ENCODE data around the gene CCNB1IP1.

DNA sequence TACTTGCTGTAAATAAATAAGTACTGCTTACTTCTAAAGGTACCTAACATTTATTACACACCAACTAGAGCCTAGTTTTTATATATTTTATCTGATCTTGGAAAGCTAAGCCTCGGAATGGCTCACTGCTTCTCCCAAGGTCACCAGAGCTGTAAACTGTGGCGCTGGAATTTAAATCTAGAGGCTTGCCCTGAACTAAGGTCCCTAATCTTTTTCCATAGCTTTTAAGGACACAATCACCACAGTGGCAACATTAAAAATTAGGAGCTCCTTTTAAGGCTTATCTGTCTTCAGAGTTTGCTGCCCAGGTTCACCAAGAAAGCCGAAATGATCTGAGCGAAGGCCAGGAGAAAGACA, 670 bp downstream of the CCNB1IP1 start:
- TF ChIP-seq CTCF (IDR thresholded peaks at IDR 0.05; ENCODE audit: low read length) (no peak), EZH2 (IDR thresholded peaks at IDR 0.05; ENCODE audit: borderline replicate concordance, low read length) (no peak)

All from OCI-LY1 (cell line).